NCI-H128 (cell line): ENCODE measurements around the gene SLC1A7.
"Not testable (repeated sequence)": the region's sequence is repeated elsewhere in the genome, so short reads cannot be mapped to it uniquely, and the experiment has no call there.

Experiments used
- DNase-seq: peaks from one replicate; lab custom pipeline; 2025; ENCODE audit not compliant: unreplicated experiment; lab: John Stamatoyannopoulos, UW

Gene SLC1A7

GRCh38 chr1:53142226-53142853 is at the start of gene SLC1A7:
Gene SLC1A7 (minus strand): TSS chr1:53142638. CDS start chr1:53142449, 189 bp downstream.
- DNase-seq = no peak

DNA sequence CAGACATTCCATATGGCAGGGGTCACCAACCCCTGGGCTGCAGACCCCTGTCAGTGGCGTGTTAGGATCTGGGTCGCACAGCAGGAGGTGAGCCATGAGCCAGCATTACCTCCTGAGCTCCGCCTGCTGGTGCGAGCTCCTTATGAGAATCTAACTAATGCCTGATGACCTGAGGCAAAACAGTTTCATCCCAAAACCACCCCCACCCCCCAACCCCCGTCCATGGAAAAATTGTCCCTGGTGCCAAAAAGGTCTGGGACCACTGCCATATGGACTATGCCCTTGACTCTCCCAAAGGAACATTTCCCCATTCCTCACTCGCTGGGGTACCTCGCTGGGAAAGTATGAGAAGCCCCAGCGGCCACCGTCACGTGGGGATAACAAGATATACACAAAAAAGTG is 47.8 kb upstream of the SLC1A7 start:
- no peak for DNase-seq

DNA sequence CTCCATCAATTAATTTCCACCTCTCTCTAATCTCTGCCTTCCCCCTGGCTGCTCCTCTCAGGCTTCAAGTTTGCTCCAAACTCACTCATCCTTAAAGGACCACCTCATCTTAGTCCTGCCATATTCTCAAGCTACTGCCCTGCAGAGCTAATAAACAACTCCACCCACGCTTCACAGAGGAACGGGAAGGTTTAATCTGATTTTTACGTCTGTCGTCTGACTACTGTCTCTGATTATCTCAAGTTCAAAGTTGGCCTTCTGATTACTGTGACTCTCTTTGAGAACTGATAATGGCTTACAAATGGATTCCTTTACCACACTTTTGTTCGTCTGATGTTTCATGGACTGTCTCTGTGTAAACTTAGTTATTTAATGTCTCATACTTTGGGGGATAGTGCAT is 46.6 kb upstream of the SLC1A7 start:
- DNase-seq = no peak

GRCh38 chr1:53188099-53188498 is 45.7 kb upstream of the SLC1A7 start:
- no peak for DNase-seq

- DNase-seq = no peak
These were observed 45.0 kb upstream of the SLC1A7 start for GRCh38 chr1:53187401-53187800.

DNA sequence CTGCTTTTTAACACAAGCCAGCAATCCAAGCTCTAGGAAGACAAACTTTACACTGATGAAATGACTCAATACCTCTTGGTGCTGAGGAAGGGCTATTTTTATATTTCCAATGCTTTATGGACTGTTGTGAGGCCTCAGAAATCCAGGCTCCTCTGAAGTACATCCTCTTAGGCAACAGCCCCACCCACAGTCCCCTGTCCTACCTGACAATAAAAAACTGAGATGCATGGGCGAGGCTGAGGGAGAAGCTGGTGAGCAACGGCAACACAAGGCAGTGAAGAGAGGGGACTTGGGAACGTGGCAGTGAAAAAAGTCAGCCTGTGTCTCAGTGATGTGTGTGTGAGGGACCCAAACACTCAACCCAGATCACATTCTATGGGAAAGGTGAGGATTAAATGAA is 44.1 kb upstream of the SLC1A7 start:
- no peak for DNase-seq

GRCh38 chr1:53185955-53186297 is 43.5 kb upstream of the SLC1A7 start:
- DNase-seq = not testable (repeated sequence)

GRCh38 chr1:53183095-53183990 is 40.9 kb upstream of the SLC1A7 start:
- no peak for DNase-seq

GRCh38 chr1:53182716-53183094 is 40.3 kb upstream of the SLC1A7 start:
- DNase-seq = no peak

DNA sequence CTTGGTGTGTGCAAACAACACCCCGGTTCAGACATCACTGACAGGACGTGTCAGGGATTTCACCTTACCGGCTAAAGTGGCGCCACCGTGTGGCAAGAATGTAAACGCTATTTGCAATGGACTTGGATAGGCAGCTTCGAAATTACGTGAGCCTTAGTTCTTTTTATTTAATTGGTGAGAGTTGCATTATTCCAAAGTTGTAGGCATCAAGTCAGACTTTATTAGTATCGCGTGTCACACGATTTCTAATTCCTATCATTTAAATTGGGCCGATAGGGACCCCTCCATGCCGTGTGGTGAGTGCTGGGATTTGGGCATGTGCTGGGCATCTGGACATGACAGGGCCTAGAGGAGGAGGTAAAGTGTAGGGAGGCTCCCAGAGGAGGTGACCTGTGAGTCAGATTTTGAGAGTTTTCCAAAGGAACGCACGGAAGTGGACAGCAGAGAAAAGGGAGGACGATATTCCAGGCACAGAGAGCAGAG is 39.7 kb upstream of the SLC1A7 start:
- peak; percentile 67 for DNase-seq

- no peak for DNase-seq
These were observed 38.5 kb upstream of the SLC1A7 start for GRCh38 chr1:53180951-53181350.

DNA sequence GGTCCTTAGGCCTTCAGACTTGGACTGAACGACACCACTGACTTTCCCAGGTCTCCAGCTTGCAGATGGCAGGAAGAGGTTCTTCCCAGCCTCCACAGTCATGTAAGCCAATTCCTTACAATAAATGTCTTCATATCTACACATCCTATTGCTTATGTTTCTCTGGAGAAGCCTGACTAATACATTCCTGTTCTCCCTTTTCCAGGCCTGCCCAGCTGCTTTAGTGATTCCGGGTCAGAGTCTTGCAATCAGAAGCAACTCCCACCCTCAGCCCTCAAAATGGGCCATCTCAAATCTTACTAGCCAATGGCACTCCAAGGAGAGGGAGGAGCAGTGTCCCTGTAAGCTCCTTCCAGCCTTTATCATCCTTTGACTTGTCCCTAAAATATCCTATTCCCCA is 37.8 kb upstream of the SLC1A7 start:
- no peak for DNase-seq

DNA sequence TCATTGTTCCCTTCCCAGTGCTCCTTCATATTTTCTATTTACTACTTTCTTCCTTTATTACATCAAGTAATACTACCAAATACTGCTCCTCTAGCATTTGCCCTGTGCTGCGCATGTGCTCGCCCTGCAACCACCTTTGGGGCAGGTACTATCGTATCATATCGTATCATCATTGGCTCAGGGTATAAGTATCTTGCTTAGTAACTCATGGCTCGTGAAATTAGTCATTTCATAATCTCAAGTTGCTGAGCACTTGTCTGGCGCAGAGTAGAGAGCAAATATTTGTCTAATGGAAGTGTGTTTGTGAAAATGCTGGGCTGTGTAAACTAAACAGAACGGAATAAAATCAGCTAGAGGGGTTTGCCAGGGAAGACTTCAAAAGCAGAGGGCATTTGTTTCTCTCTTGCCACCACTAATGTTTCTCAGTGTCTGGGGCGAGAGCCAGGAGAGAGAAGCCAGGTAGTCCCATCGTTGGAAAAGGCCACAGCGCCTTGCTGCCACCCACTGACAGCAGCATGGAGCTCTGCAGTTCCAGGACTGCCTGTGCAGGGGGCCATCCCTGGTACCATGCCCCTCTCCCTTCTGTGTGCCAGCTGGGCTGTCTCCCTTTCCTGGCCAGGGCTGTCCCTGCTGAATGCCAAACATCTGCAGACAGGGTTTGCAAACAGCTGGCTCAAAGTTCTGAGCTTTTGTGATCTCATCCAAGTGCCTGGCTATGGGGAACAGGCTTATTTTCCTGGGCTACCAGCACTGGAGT is 34.2 kb upstream of the SLC1A7 start:
- peak; percentile 15 for DNase-seq

- DNase-seq = no peak
These were observed 32.8 kb upstream of the SLC1A7 start for GRCh38 chr1:53174971-53175913.

- no peak for DNase-seq
These were observed 30.1 kb upstream of the SLC1A7 start for GRCh38 chr1:53172426-53173128.

DNA sequence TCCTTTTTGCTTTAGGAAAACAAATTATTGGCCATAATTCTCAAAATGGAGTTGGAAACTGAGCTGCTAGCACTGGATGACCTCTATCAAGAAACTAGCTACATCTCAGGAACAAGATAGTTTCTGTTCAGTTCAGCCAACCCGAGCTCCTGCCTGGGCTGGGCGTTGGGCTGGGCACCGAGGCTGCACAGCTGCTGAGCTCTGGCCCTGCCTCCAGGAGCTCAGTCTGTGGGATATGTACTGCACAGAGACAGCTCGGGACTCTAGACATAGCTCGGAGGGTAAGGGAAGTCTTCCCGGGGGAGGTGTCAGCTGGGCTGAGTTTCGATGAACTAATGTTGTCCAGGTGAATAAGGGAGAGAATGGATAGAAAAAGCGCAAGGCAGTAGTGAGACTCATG is 24.5 kb upstream of the SLC1A7 start:
- DNase-seq = no peak

- no peak for DNase-seq
These were observed 23.9 kb upstream of the SLC1A7 start for GRCh38 chr1:53166366-53166765.

DNA sequence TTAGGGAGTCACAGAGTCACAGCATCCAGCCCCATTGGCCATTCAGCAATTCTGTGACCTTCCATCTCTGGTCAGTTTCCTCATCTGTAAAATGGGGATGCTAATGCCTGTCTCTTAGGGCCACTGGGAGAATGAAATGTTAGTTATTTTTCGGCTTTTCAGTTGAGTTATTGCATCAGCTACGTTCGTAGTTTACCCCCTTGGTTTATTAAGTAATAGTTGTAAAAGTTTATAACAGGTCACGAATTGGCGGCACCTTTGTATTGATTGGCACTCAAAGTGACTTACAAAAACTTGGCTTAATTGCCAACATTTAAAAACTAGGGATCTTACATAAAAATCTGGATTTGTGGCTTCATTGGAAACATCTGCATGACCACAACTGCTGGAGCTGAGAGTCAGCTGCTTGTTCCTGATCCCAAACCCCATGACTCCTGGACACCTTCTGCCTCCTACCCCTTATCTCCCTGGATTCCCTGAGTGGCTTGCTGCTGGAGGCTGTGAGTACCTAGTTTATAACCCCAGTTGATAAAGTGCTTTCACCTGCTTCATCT is 23.0 kb upstream of the SLC1A7 start:
- DNase-seq = no peak

DNA sequence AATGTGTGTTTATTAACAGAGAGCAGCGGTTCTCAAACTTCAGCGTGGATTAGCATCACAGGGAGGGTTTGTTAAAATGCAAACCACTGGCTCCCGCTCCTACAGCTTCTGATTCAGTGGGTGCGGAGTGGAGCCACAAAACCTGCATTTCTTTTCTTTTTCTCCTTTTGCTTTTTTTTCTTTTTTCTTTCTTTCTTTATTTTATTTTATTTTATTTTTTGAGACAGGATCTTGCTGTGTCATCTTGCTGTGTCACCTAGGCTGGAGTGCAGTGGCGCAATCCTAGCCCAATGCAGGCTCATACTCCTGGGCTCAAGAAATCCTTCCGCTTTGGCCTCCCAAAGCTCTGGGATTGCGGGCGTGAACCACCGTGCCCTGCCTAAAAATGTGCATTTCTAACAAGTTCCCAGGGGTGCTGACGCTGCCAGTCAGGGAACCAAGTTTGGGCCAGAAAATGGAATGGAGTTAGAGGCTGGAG is 20.9 kb upstream of the SLC1A7 start:
- no peak for DNase-seq

- no peak for DNase-seq
These were observed 20.2 kb upstream of the SLC1A7 start for GRCh38 chr1:53162621-53163020.
